HG02759 (cell line): ENCODE data around the gene CASZ1.

ENCODE experiments used
- ATAC-seq: cut with Tn5 transposase; IDR thresholded peaks from one replicate; pipeline ENCODE4 v1.9.1; 2021; ENCODE audit warnings: mild to moderate bottlenecking, moderate library complexity; ENCODE audit not compliant: unreplicated experiment

Gene CASZ1

GRCh38 chr1:10823000-10823401 is 26.6 kb upstream of the CASZ1 start:
- ATAC-seq, result no peak

- ATAC-seq, result no peak
Observed at GRCh38 chr1:10821388-10821787, 24.9 kb upstream of the CASZ1 start.

GRCh38 chr1:10820422-10820821 is 24.0 kb upstream of the CASZ1 start:
- ATAC-seq, result no peak

GRCh38 chr1:10819198-10819901 is 22.9 kb upstream of the CASZ1 start:
- ATAC-seq, result no peak

- no peak for ATAC-seq
Observed at GRCh38 chr1:10818262-10819197, 22.1 kb upstream of the CASZ1 start.

- ATAC-seq, result no peak
Observed at GRCh38 chr1:10816743-10817369, 20.4 kb upstream of the CASZ1 start.

GRCh38 chr1:10816233-10816632 is 19.8 kb upstream of the CASZ1 start:
- ATAC-seq, result no peak

- no peak for ATAC-seq
Observed at GRCh38 chr1:10815858-10816195, 19.4 kb upstream of the CASZ1 start.

GRCh38 chr1:10814976-10815857 is 18.8 kb upstream of the CASZ1 start:
- ATAC-seq, result no peak

- no peak for ATAC-seq
Observed at GRCh38 chr1:10814312-10814711, 17.9 kb upstream of the CASZ1 start.

- ATAC-seq, result no peak
Observed at GRCh38 chr1:10813799-10814198, 17.4 kb upstream of the CASZ1 start.

GRCh38 chr1:10812387-10812915 is 16.0 kb upstream of the CASZ1 start:
- no peak for ATAC-seq

GRCh38 chr1:10808441-10808840 is 12.0 kb upstream of the CASZ1 start:
- no peak for ATAC-seq

GRCh38 chr1:10806966-10807365 is 10.5 kb upstream of the CASZ1 start:
- ATAC-seq, result no peak

GRCh38 chr1:10803971-10804820 is 7.8 kb upstream of the CASZ1 start:
- no peak for ATAC-seq

GRCh38 chr1:10802944-10803715 is 6.7 kb upstream of the CASZ1 start:
- no peak for ATAC-seq

GRCh38 chr1:10800778-10801177 is 4.3 kb upstream of the CASZ1 start:
- no peak for ATAC-seq

- ATAC-seq, result no peak
Observed at GRCh38 chr1:10799726-10800125, 3.3 kb upstream of the CASZ1 start.
